ENCODE measurements around the gene HSD17B11.

DNA sequence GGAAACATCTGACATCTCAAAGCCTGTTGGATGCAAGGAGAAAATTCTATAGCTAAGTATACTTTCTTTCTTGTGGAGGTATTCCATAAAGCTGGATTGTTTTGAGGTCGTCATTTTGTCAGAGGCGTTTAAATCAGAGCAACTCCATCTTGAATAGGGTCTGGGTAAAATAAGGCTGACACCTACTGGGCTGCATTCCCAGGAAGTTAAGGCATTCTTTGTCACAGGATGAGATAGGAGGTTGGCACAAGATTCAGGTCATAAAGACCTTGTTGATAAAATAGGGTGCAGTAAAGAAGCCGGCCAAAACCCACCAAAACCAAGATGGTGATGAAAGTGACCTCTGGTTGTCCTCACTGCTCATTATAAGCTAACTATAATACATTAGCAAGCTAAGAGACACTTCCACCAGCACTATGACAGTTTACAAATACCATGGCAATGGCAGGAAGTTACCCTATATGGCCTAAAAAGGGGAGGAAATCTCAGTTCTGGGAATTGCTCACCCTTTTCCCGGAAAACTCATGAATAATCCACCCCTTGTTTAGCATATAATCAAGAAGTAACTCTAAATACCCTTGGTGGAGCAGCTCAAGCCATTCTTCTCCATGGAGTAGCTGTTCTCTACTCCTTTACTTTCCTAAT is 80.2 kb downstream of the HSD17B11 start:
- TF ChIP-seq POLR2AphosphoS5 (IDR thresholded peaks at IDR 0.05; ENCODE audit: low read depth) (no peak), REST (IDR thresholded peaks at IDR 0.05; ENCODE audit: insufficient replicate concordance, low read depth) (no peak)
- TF ChIP-seq, protein P1, sequence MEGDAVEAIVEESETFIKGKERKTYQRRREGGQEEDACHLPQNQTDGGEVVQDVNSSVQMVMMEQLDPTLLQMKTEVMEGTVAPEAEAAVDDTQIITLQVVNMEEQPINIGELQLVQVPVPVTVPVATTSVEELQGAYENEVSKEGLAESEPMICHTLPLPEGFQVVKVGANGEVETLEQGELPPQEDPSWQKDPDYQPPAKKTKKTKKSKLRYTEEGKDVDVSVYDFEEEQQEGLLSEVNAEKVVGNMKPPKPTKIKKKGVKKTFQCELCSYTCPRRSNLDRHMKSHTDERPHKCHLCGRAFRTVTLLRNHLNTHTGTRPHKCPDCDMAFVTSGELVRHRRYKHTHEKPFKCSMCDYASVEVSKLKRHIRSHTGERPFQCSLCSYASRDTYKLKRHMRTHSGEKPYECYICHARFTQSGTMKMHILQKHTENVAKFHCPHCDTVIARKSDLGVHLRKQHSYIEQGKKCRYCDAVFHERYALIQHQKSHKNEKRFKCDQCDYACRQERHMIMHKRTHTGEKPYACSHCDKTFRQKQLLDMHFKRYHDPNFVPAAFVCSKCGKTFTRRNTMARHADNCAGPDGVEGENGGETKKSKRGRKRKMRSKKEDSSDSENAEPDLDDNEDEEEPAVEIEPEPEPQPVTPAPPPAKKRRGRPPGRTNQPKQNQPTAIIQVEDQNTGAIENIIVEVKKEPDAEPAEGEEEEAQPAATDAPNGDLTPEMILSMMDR (IDR thresholded peaks at IDR 0.05; ENCODE audit: insufficient read depth, low read length): no peak
